Peyer's patch (tissue), 4 donors: ENCODE results near the gene RBM33.

Experiments
- CTCF ChIP-seq, 6 experiments: fragments of 450-650 bp in 4 of 6; fragments of 200-600 bp in 2 of 6; sonication (generic) in 1 of 6; IDR thresholded peaks; one replicate each; pipeline ENCODE4 v1.5.1; 2017 to 2019; ENCODE audit warnings: antibody characterized with exemption in 6 of 6, mild to moderate bottlenecking in 3 of 6, moderate library complexity in 1 of 6
- POLR2A ChIP-seq, 2 donors: fragments of 450-650 bp; IDR thresholded peaks; one replicate each; pipeline ENCODE4 v1.5.1; 2017; ENCODE audit warnings: antibody characterized with exemption in 2 of 2, mild to moderate bottlenecking in 2 of 2, moderate library complexity in 2 of 2

- no peak for TF ChIP-seq CTCF (IDR thresholded peaks at IDR 0.05)
- TF ChIP-seq POLR2A (IDR thresholded peaks at IDR 0.05) = no peak
Measured at GRCh38 chr7:155610633-155611193, 33.7 kb upstream of the RBM33 start.
